Right atrium auricular region (tissue), 2 donors: ENCODE data around the gene MBNL2. TPM values are rescaled to one million over a fixed set of nuclear protein-coding genes. Genes with fewer than 3 reads are reported as not detected.

Experiments
- DNase-seq: peaks from one replicate; pipeline ENCODE4 v3.0.0-alpha.2; 2019; ENCODE audit warnings: low spot score
- H3K27ac ChIP-seq, 2 donors: fragments of 200-600 bp; sonication (generic); 1 replicate in 1 of 2; 2 replicates in 1 of 2; pipeline ENCODE4 v1.5.1; 2016 to 2019
- H3K27me3 ChIP-seq, 2 donors: fragments of 200-600 bp; sonication (generic); one replicate each; pipeline versions ENCODE4 v1.5.1 to v1.6.0; 2017 to 2019
- H3K36me3 ChIP-seq: fragments of 200-600 bp; sonication (generic); one replicate; pipeline ENCODE4 v1.5.1; 2016
- H3K4me1 ChIP-seq, 2 donors: fragments of 200-600 bp; sonication (generic); one replicate each; pipeline versions ENCODE4 v1.5.1 to v1.6.0; 2017 to 2019
- H3K4me3 ChIP-seq, 2 donors: fragments of 200-600 bp; sonication (generic); 1 replicate in 1 of 2; 2 replicates in 1 of 2; pipeline ENCODE4 v1.5.1; 2017 to 2019; ENCODE audit warnings: mild to moderate bottlenecking in 1 of 2, moderate library complexity in 1 of 2
- H3K9me3 ChIP-seq, 2 donors: fragments of 200-600 bp; sonication (generic); one replicate each; pipeline ENCODE4 v1.5.1; 2019
- CTCF ChIP-seq, 2 donors: fragments of 200-600 bp; sonication (generic); IDR thresholded peaks; one replicate each; pipeline ENCODE4 v1.5.1; 2019; ENCODE audit warnings: antibody characterized with exemption in 2 of 2
- total RNA-seq, 2 donors: library from RNA; depleted of rRNA; stranded (reverse); fragments of >200 nt; gene quantifications; one replicate each; pipeline ENCODE4 v1.1.0, GENCODE V29; 2016

The MBNL2 gene
- total RNA-seq, 2 donors from 2014 or later, result 62.0 to 81.6 TPM

GRCh38 chr13:97243915-97244781, 22.0 kb downstream of the MBNL2 start:
- Histone ChIP-seq H3K4me3 (no peak overlapping the region), H3K27ac (peak overlapping the region; percentile 65)

DNA sequence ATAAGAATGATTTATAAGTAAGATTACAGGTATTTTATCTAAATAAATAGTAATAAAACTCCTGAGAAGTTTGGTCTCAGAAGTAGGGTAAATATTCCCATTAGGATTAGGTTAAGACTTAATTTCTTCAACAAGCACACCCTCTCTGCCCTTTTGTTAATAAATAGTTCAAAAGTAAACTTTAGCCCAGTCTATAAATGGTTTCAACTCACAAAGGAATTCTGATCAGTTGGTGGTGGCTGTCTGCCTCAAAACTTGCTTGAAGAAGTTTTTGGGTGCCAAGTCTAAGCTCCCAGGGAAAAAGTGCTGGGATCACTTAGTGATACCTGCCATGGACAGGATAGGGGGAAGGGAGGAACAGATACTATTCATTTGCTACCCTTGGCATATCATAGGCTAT, 22.9 kb downstream of the MBNL2 start:
- H3K9me3 ChIP-seq, result no peaks in the 10 kb centered on the region
- peak overlapping the region; percentile 65 for H3K27ac ChIP-seq
- no peak for DNase-seq
- H3K4me1 ChIP-seq, result peaks cover 0 to 100% of the 10 kb centered on the region in 2 donors
- no peak overlapping the region for H3K4me3 ChIP-seq
- no peaks in the 10 kb centered on the region for H3K27me3 ChIP-seq
- H3K36me3 ChIP-seq, result no peaks in the 10 kb centered on the region
- TF ChIP-seq CTCF (IDR thresholded peaks at IDR 0.05), result no peak

More at GRCh38 chr13:97243915-97244781, 22.0 kb downstream of the MBNL2 start:
- no peaks in the 10 kb centered on the region for H3K9me3 ChIP-seq
- no peaks in the 10 kb centered on the region for H3K36me3 ChIP-seq
- no peak for DNase-seq
- H3K27me3 ChIP-seq, result no peaks in the 10 kb centered on the region
- no peak for TF ChIP-seq CTCF (IDR thresholded peaks at IDR 0.05)
- H3K4me1 ChIP-seq, result peaks cover 0 to 100% of the 10 kb centered on the region in 2 donors

DNA sequence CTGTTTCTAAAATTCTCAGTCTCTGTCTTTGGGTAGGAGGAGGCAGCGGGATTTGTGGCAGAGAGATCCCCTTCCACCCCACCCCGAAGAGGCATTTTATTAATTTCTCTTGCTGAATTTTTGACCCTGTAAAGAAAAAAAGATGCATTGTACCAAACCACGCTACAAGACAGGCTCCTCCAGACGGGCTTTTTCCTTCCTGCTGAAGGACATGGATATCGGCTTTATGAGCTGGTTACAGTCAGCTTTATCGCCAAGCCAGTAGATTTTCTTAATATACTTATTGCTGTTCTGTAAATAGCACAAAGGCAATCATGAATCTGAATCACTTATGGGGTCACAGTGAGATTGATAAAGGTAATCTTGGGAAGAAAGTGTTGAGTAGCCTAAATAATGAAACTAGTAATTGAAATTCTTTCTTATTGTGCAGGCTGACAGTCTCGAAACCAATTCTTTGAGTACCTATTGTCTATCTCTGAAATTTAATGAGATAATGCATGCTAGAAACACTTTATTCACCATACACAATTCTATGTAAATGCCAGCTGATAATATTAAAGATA, 24.5 kb downstream of the MBNL2 start:
- no peaks in the 10 kb centered on the region for H3K27me3 ChIP-seq
- DNase-seq, result no peak
- peak overlapping the region; percentile 65 for H3K27ac ChIP-seq
- H3K4me1 ChIP-seq, result peaks cover 0 to 99% of the 10 kb centered on the region in 2 donors
- H3K9me3 ChIP-seq, result no peaks in the 10 kb centered on the region
- H3K36me3 ChIP-seq, result no peaks in the 10 kb centered on the region
- H3K4me3 ChIP-seq, result peak overlapping the region in 1 of 2 donors; percentile 17
- TF ChIP-seq CTCF (IDR thresholded peaks at IDR 0.05), result no peak

DNA sequence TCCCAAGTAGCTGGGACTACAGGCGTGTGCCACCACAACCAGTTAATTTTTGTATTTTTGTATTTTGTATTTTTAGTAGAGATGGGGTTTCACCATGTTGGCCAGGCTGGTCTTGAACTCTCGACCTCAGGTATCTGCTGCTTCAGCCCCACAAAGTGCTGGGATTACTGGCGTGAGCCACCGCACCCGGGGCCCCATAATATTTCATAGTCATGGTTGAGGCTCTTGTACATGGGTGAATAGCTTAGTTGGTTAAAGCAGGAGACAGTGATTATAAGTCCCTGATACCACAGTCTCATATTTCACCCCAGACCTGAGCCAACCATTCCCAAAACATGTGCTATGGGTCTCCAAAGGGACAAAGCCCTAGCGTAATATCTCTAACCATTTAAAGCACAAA, 26.1 kb downstream of the MBNL2 start:
- no peak for DNase-seq
- H3K9me3 ChIP-seq, result no peaks in the 10 kb centered on the region
- H3K4me3 ChIP-seq, result no peak overlapping the region
- TF ChIP-seq CTCF (IDR thresholded peaks at IDR 0.05), result no peak
- peak overlapping the region; percentile 37 to 65 for H3K27ac ChIP-seq
- H3K36me3 ChIP-seq, result no peaks in the 10 kb centered on the region
- no peaks in the 10 kb centered on the region for H3K27me3 ChIP-seq
- peaks cover 0 to 84% of the 10 kb centered on the region in 2 donors for H3K4me1 ChIP-seq

DNA sequence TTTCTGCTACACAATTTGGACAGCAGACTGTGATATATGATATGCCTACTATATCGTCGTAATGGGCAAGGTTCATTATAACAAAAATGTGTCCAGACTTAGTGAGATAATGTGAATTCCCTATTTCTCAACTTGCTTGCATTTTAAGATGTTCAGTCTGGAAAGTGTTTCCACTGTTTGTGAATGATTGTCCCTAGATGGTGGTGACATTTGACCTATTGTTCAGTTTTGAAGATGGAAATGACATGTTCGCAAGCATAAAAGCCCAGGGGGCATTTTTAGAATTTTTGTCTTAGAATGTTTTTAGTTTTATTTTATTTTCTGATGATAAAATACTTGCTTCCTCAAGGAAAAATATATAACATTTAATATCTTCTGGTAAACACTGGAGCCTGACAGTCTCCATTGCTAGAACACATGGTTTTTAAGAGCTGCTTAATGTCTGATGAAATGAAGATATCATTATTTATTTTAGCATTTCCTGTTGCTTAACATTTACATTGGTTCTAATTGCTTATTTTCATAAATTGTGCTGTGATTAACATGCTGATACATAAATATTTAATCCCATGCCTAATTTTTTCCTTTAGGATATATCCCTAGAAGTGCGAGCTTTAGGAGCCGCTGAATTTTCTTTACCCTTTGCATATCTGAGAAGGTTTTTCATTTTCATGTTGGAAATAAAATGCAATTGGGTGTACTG, 27.1 kb downstream of the MBNL2 start:
- H3K9me3 ChIP-seq, result no peaks in the 10 kb centered on the region
- peaks cover 0 to 76% of the 10 kb centered on the region in 2 donors for H3K4me1 ChIP-seq
- H3K27me3 ChIP-seq, result no peaks in the 10 kb centered on the region
- H3K4me3 ChIP-seq, result no peak overlapping the region
- no peak for TF ChIP-seq CTCF (IDR thresholded peaks at IDR 0.05)
- peak overlapping the region; percentile 37 to 65 for H3K27ac ChIP-seq
- no peaks in the 10 kb centered on the region for H3K36me3 ChIP-seq
- DNase-seq, result no peak
